A549 (cell line): ENCODE results near the gene DNAH11.

ENCODE experiments used
- BHLHE40 ChIP-seq: IDR thresholded peaks from 2 replicates; pipeline ENCODE4 v1.6.1; 2012; ENCODE audit warnings: low read depth, low read length, inconsistent platforms
- CEBPB ChIP-seq, 2 experiments: fragments of >200 bp in 1 of 2; sonication (Bioruptor Twin) in 1 of 2; formaldehyde crosslinking in 1 of 2; IDR thresholded peaks; 2 replicates each; pipeline ENCODE4 v1.6.1; 2012 to 2016
- CHD2 ChIP-seq: fragments of 150-350 bp; IDR thresholded peaks from 2 replicates; pipeline ENCODE4 v1.6.1; 2014; ENCODE audit warnings: low read length; ENCODE audit not compliant: partially characterized antibody
- GATA3 ChIP-seq: IDR thresholded peaks from 2 replicates; pipeline ENCODE4 v1.6.1; 2012; ENCODE audit warnings: borderline replicate concordance
- HDAC2 ChIP-seq: fragments of 200-600 bp; sonication (generic); IDR thresholded peaks from 2 replicates; pipeline ENCODE4 v1.6.1; 2016
- NPAS2 ChIP-seq: fragments of 250-450 bp; sonication (Bioruptor Pico); IDR thresholded peaks from 2 replicates; pipeline ENCODE4 v1.8.0; 2022; ENCODE audit warnings: mild to moderate bottlenecking, moderate library complexity, borderline replicate concordance
- POLR2A ChIP-seq: IDR thresholded peaks from 2 replicates; pipeline ENCODE4 v1.6.1; 2012; ENCODE audit warnings: mild to moderate bottlenecking, low read length
- POLR2AphosphoS2 ChIP-seq: conservative IDR thresholded peaks from 2 replicates; pipeline ENCODE4 v1.6.1; 2012; ENCODE audit warnings: low read length, improper control_type of control experiment, inconsistent platforms
- RCOR1 ChIP-seq: fragments of 150-350 bp; IDR thresholded peaks from 2 replicates; pipeline ENCODE4 v1.6.1; 2014; ENCODE audit warnings: antibody characterized with exemption, low read length, low read depth
- ZC3H11A ChIP-seq: fragments of 450-650 bp; IDR thresholded peaks from 2 replicates; pipeline ENCODE4 v1.6.1; 2014; ENCODE audit warnings: antibody characterized with exemption, mild to moderate bottlenecking
- TF ChIP-seq, protein P1 (sequence below): fragments of >200 bp; sonication (Bioruptor Twin); formaldehyde crosslinking; IDR thresholded peaks from 2 replicates; pipeline ENCODE4 v1.6.1; 2016
- TF ChIP-seq, protein P2 (sequence below): fragments of >200 bp; sonication (Bioruptor Twin); formaldehyde crosslinking; IDR thresholded peaks from 3 replicates; pipeline ENCODE4 v1.5.1; 2016
- TF ChIP-seq, protein P3 (sequence below): fragments of 200-600 bp; sonication (generic); IDR thresholded peaks from 2 replicates; pipeline ENCODE4 v1.6.1; 2016; ENCODE audit warnings: antibody characterized with exemption, mild to moderate bottlenecking, moderate library complexity

DNA sequence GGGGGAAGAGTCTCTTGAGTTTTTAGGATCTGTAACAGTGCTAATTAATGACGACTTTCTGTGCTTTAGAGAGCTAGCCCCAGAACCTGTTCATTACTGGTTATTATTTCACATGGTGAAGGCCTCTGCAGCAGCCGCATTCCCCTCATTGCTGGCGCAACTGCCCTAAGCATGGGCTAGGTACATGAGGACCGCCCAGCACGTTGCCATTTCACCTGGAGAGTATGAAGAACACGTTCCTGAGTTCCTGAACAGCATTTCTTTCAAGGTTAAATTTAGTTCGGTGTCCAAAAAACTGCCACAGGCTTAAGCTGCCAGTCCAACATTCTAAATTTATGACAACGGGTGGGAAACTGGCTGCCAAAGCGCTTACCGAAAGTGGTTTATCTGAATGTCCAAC is 177.0 kb downstream of the DNAH11 start:
- TF ChIP-seq, protein P1, sequence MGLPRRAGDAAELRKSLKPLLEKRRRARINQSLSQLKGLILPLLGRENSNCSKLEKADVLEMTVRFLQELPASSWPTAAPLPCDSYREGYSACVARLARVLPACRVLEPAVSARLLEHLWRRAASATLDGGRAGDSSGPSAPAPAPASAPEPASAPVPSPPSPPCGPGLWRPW = no peak
- TF ChIP-seq CHD2 = no peak
- TF ChIP-seq, protein P2, sequence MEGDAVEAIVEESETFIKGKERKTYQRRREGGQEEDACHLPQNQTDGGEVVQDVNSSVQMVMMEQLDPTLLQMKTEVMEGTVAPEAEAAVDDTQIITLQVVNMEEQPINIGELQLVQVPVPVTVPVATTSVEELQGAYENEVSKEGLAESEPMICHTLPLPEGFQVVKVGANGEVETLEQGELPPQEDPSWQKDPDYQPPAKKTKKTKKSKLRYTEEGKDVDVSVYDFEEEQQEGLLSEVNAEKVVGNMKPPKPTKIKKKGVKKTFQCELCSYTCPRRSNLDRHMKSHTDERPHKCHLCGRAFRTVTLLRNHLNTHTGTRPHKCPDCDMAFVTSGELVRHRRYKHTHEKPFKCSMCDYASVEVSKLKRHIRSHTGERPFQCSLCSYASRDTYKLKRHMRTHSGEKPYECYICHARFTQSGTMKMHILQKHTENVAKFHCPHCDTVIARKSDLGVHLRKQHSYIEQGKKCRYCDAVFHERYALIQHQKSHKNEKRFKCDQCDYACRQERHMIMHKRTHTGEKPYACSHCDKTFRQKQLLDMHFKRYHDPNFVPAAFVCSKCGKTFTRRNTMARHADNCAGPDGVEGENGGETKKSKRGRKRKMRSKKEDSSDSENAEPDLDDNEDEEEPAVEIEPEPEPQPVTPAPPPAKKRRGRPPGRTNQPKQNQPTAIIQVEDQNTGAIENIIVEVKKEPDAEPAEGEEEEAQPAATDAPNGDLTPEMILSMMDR = no peak
- no peak for TF ChIP-seq ZC3H11A
- no peak for TF ChIP-seq POLR2A
- TF ChIP-seq NPAS2 (CRISPR knock-in tag) = no peak
- no peak for TF ChIP-seq CEBPB (IDR thresholded peaks at IDR 0.05)
- TF ChIP-seq GATA3 = no peak
- no peak for TF ChIP-seq HDAC2
- TF ChIP-seq, protein P3, sequence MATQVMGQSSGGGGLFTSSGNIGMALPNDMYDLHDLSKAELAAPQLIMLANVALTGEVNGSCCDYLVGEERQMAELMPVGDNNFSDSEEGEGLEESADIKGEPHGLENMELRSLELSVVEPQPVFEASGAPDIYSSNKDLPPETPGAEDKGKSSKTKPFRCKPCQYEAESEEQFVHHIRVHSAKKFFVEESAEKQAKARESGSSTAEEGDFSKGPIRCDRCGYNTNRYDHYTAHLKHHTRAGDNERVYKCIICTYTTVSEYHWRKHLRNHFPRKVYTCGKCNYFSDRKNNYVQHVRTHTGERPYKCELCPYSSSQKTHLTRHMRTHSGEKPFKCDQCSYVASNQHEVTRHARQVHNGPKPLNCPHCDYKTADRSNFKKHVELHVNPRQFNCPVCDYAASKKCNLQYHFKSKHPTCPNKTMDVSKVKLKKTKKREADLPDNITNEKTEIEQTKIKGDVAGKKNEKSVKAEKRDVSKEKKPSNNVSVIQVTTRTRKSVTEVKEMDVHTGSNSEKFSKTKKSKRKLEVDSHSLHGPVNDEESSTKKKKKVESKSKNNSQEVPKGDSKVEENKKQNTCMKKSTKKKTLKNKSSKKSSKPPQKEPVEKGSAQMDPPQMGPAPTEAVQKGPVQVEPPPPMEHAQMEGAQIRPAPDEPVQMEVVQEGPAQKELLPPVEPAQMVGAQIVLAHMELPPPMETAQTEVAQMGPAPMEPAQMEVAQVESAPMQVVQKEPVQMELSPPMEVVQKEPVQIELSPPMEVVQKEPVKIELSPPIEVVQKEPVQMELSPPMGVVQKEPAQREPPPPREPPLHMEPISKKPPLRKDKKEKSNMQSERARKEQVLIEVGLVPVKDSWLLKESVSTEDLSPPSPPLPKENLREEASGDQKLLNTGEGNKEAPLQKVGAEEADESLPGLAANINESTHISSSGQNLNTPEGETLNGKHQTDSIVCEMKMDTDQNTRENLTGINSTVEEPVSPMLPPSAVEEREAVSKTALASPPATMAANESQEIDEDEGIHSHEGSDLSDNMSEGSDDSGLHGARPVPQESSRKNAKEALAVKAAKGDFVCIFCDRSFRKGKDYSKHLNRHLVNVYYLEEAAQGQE = no peak
- TF ChIP-seq POLR2AphosphoS2 = no peak
- TF ChIP-seq BHLHE40 = no peak
- no peak for TF ChIP-seq RCOR1
